OCI-LY3 (cell line): ENCODE results near the gene NRG2.

ENCODE experiments used
- H2AFZ ChIP-seq: fragments of 200-600, 300-600 bp; shearing (Covaris generic); 2 replicates; pipeline ENCODE4 v1.6.0; 2014; ENCODE audit warnings: antibody characterized with exemption, low read depth, low read length
- H3K27ac ChIP-seq: fragments of 200-600, 300-600 bp; sonication (generic); 2 replicates; pipeline ENCODE4 v1.5.1; 2014; ENCODE audit warnings: mild to moderate bottlenecking, low read length, moderate library complexity, mixed read lengths
- H3K27me3 ChIP-seq: fragments of 200-600, 300-600 bp; sonication (generic); 2 replicates; pipeline ENCODE4 v1.6.1; 2014; ENCODE audit warnings: low read depth, low read length, mixed read lengths
- H3K36me3 ChIP-seq: fragments of 200-600, 300-600 bp; sonication (generic); replicated peaks from 2 replicates; pipeline ENCODE3; 2014; ENCODE audit warnings: low read depth, low read length, mixed read lengths
- H3K4me1 ChIP-seq: fragments of 300-600, 200-600 bp; sonication (generic); 2 replicates; pipeline ENCODE4 v1.6.1; 2014; ENCODE audit warnings: low read length, mixed read lengths
- H3K4me2 ChIP-seq: fragments of 200-600, 300-600 bp; sonication (generic); 2 replicates; pipeline ENCODE4 v1.6.1; 2014; ENCODE audit warnings: low read length, mixed read lengths
- H3K4me3 ChIP-seq: fragments of 300-600, 200-600 bp; sonication (generic); 2 replicates; pipeline ENCODE4 v1.5.1; 2014; ENCODE audit warnings: antibody characterized with exemption, mild to moderate bottlenecking, low read length, moderate library complexity
- H3K79me2 ChIP-seq: fragments of 300-600, 200-600 bp; shearing (Covaris generic); 2 replicates; pipeline ENCODE4 v1.6.1; 2014; ENCODE audit warnings: mild to moderate bottlenecking, low read length, mixed read lengths
- H3K9ac ChIP-seq: fragments of 300-600, 200-600 bp; shearing (Covaris generic); 2 replicates; pipeline ENCODE4 v1.6.0; 2014; ENCODE audit warnings: mild to moderate bottlenecking, low read length, moderate library complexity
- H3K9me3 ChIP-seq: fragments of 200-600, 300-600 bp; shearing (Covaris generic); 2 replicates; pipeline ENCODE4 v1.6.1; 2014; ENCODE audit warnings: low read length, mixed read lengths; ENCODE audit not compliant: insufficient read depth
- H4K20me1 ChIP-seq: fragments of 200-600, 300-600 bp; sonication (generic); 2 replicates; pipeline ENCODE4 v1.6.1; 2016; ENCODE audit warnings: low read length, mixed read lengths; ENCODE audit not compliant: insufficient read depth
- CTCF ChIP-seq: fragments of 200-600, 300-600 bp; sonication (generic); IDR thresholded peaks from 2 replicates; pipeline ENCODE4 v1.5.1; 2014; ENCODE audit warnings: antibody characterized with exemption, low read length, low read depth
- EZH2phosphoT487 ChIP-seq: fragments of 200-600 bp; shearing (Covaris generic); IDR thresholded peaks from 2 replicates; pipeline ENCODE4 v1.6.1; 2018; ENCODE audit warnings: antibody characterized with exemption, mixed run types, low read depth

The NRG2 gene

GRCh38 chr5:139897982-139898381, 145.1 kb downstream of the NRG2 start:
- Histone ChIP-seq H4K20me1 (no peaks in the 10 kb centered on the region), H3K9ac (no peak overlapping the region), H3K27ac (no peak overlapping the region), H3K79me2 (no peaks in the 10 kb centered on the region), H3K36me3 (no peaks in the 10 kb centered on the region), H3K4me3 (no peak overlapping the region), H3K4me1 (no peaks in the 10 kb centered on the region), H2AFZ (no peak overlapping the region), H3K9me3 (no peaks in the 10 kb centered on the region), H3K27me3 (no peaks in the 10 kb centered on the region), H3K4me2 (no peak overlapping the region)
- TF ChIP-seq CTCF: no peak
- no peak for TF ChIP-seq EZH2phosphoT487

DNA sequence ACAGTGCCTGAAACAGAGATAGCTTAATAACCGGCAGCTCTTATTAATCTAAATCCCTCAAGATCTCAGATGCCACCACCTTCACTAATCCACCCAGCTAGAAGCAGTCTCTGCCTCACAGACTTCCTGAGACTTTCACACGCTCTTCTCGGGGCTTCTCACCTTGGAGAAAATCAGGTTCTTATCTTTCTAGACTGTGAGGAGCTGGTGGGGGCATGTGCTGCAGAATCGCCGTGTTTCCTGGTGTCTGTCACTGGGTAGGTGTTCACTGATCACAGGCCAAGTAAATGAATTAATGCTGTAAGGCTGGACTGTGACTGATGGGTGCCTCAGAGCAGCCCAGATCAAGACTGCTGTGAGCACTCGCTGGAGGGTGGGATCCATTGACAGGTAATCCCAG, 145.8 kb downstream of the NRG2 start:
- Histone ChIP-seq H3K27me3 (no peaks in the 10 kb centered on the region), H3K9me3 (no peaks in the 10 kb centered on the region), H3K79me2 (no peaks in the 10 kb centered on the region), H4K20me1 (no peaks in the 10 kb centered on the region), H2AFZ (no peak overlapping the region), H3K4me2 (no peak overlapping the region), H3K27ac (no peak overlapping the region), H3K4me3 (no peak overlapping the region), H3K4me1 (no peaks in the 10 kb centered on the region), H3K36me3 (no peaks in the 10 kb centered on the region), H3K9ac (no peak overlapping the region)
- TF ChIP-seq CTCF (no peak), EZH2phosphoT487 (no peak)

- no peak overlapping the region for H2AFZ ChIP-seq
- H3K79me2 ChIP-seq: no peaks in the 10 kb centered on the region
- no peaks in the 10 kb centered on the region for H3K9me3 ChIP-seq
- H3K9ac ChIP-seq: no peak overlapping the region
- no peaks in the 10 kb centered on the region for H3K27me3 ChIP-seq
- TF ChIP-seq CTCF: no peak
- no peak for TF ChIP-seq EZH2phosphoT487
- H3K4me1 ChIP-seq: no peaks in the 10 kb centered on the region
- no peak overlapping the region for H3K4me2 ChIP-seq
- H3K36me3 ChIP-seq: no peaks in the 10 kb centered on the region
- no peak overlapping the region for H3K4me3 ChIP-seq
- H4K20me1 ChIP-seq: no peaks in the 10 kb centered on the region
- H3K27ac ChIP-seq: no peak overlapping the region
Observed at GRCh38 chr5:139896718-139897117, 146.4 kb downstream of the NRG2 start.

DNA sequence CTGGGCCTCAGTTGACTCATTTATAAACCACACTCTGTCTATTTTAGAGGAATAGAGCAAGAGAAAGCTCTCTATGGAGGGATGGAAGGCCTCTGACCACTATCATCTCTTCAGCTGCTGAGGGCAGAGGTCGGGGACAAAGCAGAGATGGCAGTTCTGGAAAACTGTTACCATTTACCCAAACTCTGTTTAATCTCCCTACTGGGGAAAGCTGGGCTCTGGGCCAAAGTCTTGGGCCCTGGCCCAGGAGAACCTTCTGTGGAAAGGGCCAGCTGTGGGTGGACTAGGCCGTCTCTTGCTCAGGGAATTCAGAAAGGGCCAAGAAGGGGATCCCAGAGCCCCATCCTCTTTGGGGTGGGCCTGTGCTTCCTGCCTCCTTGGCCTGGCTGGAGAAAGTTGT, 147.5 kb downstream of the NRG2 start:
- peaks cover 4% of the 10 kb centered on the region; the same call in 1 of the 2 replicates for H3K27me3 ChIP-seq
- no peaks in the 10 kb centered on the region for H3K4me1 ChIP-seq
- no peaks in the 10 kb centered on the region for H3K79me2 ChIP-seq
- TF ChIP-seq EZH2phosphoT487 (no peak), CTCF (no peak)
- no peak overlapping the region for H3K4me2 ChIP-seq
- H3K4me3 ChIP-seq: no peak overlapping the region
- H3K36me3 ChIP-seq: no peaks in the 10 kb centered on the region
- no peaks in the 10 kb centered on the region for H3K9me3 ChIP-seq
- H3K27ac ChIP-seq: no peak overlapping the region
- H2AFZ ChIP-seq: no peak overlapping the region
- no peaks in the 10 kb centered on the region for H4K20me1 ChIP-seq
- H3K9ac ChIP-seq: no peak overlapping the region
